ENCODE results near the gene CHN1.

DNA sequence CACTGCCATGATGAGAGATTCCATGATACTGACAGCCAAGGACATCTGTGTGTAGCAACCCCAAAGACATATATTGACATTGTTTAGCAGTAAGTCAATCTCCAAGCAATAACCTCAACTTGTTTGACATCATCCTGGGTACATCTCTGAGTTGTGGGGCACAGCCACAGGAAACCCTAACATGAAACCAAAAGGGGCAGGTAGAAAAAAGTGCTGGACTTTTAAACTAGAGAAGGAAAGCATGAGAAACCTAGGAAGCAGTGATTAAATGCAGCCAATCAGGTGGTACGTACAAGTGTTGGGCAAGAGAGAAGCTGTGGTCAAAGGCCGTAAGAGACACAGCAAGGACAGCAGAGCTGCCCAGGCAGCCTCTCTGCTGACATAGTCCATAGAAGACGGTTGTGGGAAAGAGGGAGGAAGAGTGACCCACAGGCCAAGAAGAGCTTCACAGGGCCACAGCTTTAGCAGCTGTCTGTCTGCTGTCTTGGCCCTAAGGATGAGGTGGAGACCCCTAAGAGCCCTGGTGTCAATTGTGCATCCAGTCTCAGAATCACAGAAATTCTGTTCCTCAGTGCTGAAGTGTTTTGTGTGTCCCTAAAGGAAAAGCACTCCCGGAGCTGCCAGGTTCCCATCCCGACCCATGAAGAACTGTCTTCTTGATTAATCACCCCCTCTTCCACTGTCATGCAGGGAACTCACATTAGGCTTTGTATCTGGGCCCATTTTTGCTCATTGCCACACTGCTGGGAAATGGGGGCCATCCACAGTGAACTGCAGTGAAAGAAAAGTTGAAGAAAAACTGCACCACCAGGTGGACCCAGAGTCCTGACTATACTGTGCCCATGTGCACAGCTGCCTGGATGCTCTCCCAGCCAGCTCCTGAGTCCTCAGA is 25.4 kb upstream of the CHN1 start:
- no peak for TF ChIP-seq POLR2AphosphoS5 (IDR thresholded peaks at IDR 0.05; ENCODE audit: low read depth, low read length)
- TF ChIP-seq POLR2A (IDR thresholded peaks at IDR 0.05; ENCODE audit: low read depth, low read length), result no peak
- no peak for TF ChIP-seq TAF1 (IDR thresholded peaks at IDR 0.05; ENCODE audit: low read depth, low read length)
- TF ChIP-seq PAX5 (IDR thresholded peaks at IDR 0.05; ENCODE audit: insufficient read depth, low read length, severe bottlenecking), result no peak
- TF ChIP-seq SPI1 (IDR thresholded peaks at IDR 0.05; ENCODE audit: low read depth, low read length), result no peak
- no peak for TF ChIP-seq POU2F2 (IDR thresholded peaks at IDR 0.05; ENCODE audit: low read depth, low read length)

Measured in GM12891 (cell line).